ENCODE measurements around the gene PSTPIP2.
"Not testable (repeated sequence)": the region's sequence is repeated elsewhere in the genome, so short reads cannot be mapped to it uniquely, and the experiment has no call there.

PSTPIP2 gene

DNA sequence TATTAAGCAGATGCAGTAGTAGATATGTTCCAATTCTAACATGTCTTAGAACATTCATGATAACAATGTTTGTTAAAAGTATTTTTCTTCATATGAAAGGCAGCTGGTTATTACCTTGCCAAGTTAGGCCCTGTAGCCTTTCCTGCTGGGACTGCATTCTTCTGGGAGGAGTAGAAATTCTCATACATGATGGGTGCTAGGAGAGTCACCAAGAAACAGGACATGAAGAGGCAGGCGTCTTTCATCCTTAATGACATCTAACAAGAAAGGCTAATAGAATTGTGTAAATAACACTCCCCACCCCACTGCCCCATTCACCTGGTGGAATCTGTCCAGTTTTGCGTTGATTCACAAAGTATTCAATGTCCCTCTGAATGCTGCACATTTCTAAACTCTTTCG, 80.3 kb downstream of the PSTPIP2 start:
- no peak for DNase-seq (ENCODE audit: low read depth in 2 of 2)

- DNase-seq (ENCODE audit: low read depth in 2 of 2): no peak
Measured at GRCh38 chr18:45984546-45985235, 87.4 kb downstream of the PSTPIP2 start.

- no peak for DNase-seq (ENCODE audit: low read depth in 2 of 2)
Measured at GRCh38 chr18:45981821-45982220, 90.2 kb downstream of the PSTPIP2 start.

DNA sequence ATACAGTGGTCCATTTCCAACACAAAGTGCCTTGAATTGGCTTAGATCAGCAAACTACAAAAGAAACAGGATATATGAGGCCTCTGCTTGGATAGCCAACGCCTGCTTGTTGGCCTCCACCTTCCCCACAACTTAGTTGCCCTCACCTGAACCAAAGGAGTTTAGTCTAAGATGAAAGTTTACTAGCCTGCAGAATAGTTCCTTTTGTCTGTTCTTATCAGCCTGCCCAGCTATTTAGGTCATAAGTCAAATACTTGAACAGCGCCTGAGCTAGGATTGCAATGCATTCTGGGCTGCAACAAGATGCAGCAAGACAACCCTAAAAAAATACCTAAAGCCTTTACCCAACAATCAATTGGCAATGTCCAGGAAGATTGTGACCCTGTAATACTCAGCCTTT, 91.8 kb downstream of the PSTPIP2 start:
- no peak for DNase-seq (ENCODE audit: low read depth in 2 of 2)

- DNase-seq (ENCODE audit: low read depth in 2 of 2): no peak
Measured at GRCh38 chr18:45978084-45978483, 94.0 kb downstream of the PSTPIP2 start.

GRCh38 chr18:45976974-45977373, 95.1 kb downstream of the PSTPIP2 start:
- DNase-seq (ENCODE audit: low read depth in 2 of 2): no peak

DNA sequence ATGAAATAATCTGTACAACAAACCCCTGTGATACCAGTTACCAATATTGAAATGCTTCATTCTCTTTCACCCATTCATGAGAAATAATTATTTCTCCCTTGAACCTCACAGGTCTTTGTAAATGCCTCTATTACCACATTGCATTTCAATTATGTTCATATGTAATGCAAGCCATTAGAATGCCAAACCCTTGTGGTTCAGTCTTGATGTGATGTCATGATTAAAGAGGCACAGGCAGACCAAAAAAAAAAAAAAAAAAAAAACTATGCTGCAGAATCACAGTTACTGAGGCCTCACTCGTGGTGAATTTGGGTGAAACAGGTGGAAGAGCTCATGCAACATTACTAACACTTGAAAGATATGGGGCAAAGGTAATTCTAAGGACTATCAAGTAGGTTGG, 95.5 kb downstream of the PSTPIP2 start:
- no peak for DNase-seq (ENCODE audit: low read depth in 2 of 2)

DNA sequence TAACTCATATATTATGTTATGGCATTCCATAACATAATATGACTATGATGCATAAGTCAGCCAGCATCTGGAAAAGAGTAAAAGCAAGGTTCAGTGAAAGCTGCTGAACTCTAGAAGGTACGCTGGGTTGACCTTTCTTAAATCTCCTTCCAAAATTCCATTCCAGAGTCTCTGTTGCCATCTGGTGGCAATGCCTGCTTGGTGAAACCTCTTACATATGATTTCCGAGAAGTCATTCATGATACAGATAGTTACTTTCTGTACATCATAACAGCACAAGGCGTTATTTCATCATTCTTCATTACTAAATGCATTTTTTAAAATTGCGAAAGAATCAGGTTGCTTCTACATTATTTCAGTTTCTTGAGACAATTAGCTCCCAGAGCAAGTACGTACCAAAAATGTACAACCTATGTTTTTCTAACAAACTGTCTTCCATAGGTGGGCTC, 97.9 kb downstream of the PSTPIP2 start:
- peak; percentile 20 to 48 for DNase-seq (ENCODE audit: low read depth in 2 of 2)

- DNase-seq (ENCODE audit: low read depth in 2 of 2): peak; percentile 83 to 91
Measured at GRCh38 chr18:45967007-45967706, 104.9 kb downstream of the PSTPIP2 start, which contains the start of gene EPG5. EPG5 (minus strand) TSS chr18:45967329; CDS start chr18:45967239, 90 bp downstream.

GRCh38 chr18:45964913-45965312, 107.1 kb downstream of the PSTPIP2 start:
- not testable (repeated sequence) for DNase-seq (ENCODE audit: low read depth in 2 of 2)

GRCh38 chr18:45962866-45963265, 109.2 kb downstream of the PSTPIP2 start:
- DNase-seq (ENCODE audit: low read depth in 2 of 2): no peak

GRCh38 chr18:45962461-45962860, 109.6 kb downstream of the PSTPIP2 start:
- no peak for DNase-seq (ENCODE audit: low read depth in 2 of 2)

GRCh38 chr18:45959484-45959883, 112.6 kb downstream of the PSTPIP2 start:
- not testable (repeated sequence) for DNase-seq (ENCODE audit: low read depth in 2 of 2)

- no peak for DNase-seq (ENCODE audit: low read depth in 2 of 2)
Measured at GRCh38 chr18:45958730-45959129, 113.3 kb downstream of the PSTPIP2 start.

- DNase-seq (ENCODE audit: low read depth in 2 of 2): no peak
Measured at GRCh38 chr18:45958027-45958426, 114.0 kb downstream of the PSTPIP2 start.

- DNase-seq (ENCODE audit: low read depth in 2 of 2): no peak
Measured at GRCh38 chr18:45957100-45957499, 115.0 kb downstream of the PSTPIP2 start.

GRCh38 chr18:45954070-45954934, 117.8 kb downstream of the PSTPIP2 start:
- DNase-seq (ENCODE audit: low read depth in 2 of 2): no peak

DNA sequence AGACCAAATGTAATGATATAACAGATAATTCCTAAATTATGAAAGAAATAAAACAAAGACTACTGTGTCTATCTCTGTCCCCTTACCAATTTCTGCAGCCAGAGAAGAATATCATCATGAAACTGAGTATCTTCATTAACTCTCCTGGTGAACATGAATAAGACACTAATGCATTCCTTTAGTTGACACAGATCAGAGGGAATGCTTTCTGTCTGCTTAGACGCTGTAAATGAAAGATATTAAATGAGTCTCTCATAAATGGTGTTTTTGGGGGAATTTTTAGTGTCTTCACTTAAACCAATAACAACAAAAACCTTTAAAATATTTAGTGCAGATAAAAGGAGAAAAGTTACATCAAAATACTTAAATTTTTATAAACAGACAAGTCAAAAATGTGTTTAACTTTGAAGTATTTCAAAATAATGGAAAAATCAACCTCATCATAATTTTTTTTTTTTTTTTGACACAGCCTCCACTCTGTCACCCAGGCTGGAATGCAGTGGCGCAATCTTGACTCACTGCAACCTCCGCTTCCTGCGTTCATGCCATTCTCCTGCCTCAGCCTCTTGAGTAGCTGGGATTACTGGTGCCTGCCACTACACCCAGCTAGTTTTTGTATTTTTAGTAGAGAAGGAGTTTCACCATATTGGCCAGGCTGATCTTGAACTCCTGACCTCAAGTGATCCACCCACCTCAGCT, 120.9 kb downstream of the PSTPIP2 start:
- DNase-seq (ENCODE audit: low read depth in 2 of 2): no peak

DNA sequence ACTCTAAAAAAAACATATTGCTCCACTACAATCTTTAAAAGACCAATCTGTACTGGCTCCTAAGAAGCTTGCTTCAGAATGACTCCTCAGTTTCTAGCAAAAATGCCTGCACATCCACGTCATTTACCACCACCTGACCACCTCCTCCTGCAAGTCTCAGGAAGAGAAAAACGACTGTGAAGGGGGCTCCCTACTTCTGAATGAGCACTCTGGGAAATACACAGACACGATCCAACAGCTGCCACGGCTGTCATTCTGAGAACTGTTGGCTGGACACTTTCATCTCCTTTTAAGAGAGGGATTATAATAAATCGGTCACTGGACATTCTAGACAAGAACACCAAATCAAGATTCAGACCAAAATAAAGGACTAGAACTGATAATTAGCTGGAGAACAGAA, 126.4 kb downstream of the PSTPIP2 start:
- no peak for DNase-seq (ENCODE audit: low read depth in 2 of 2)

GRCh38 chr18:45940724-45941123, 131.3 kb downstream of the PSTPIP2 start:
- DNase-seq (ENCODE audit: low read depth in 2 of 2): no peak

DNA sequence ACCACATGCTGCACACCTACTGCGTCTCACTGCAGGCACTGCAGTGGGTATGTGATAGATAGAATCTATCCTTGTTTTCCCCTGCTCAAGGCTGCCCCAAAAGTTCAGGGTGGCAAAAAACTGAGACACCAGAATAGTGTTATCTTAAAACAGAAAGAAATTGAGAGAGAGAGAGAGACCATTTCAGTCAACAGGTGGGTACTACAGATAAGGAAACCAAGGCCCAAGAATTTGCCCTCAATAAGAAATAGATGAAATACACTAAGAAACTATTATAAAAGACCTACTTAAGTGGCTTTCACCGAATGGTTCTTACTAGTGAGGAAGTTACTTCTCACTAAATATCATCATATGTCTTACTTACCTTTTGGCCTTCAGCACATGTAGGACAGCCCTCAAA, 132.8 kb downstream of the PSTPIP2 start:
- no peak for DNase-seq (ENCODE audit: low read depth in 2 of 2)

- DNase-seq (ENCODE audit: low read depth in 2 of 2): no peak
Measured at GRCh38 chr18:45938488-45938935, 133.5 kb downstream of the PSTPIP2 start.

All from stimulated activated CD4-positive, alpha-beta T cell treated with anti-CD3 and anti-CD28 coated beads, Interleukin-12 subunit alpha, Interleukin-12 subunit beta, amount 100 ng/mL, for 24 hours (primary cell).